ENCODE measurements around the gene PLD6.
A peak's percentile ranks its signal among the peaks of the same experiment; 100 is the strongest.

The PLD6 gene

DNA sequence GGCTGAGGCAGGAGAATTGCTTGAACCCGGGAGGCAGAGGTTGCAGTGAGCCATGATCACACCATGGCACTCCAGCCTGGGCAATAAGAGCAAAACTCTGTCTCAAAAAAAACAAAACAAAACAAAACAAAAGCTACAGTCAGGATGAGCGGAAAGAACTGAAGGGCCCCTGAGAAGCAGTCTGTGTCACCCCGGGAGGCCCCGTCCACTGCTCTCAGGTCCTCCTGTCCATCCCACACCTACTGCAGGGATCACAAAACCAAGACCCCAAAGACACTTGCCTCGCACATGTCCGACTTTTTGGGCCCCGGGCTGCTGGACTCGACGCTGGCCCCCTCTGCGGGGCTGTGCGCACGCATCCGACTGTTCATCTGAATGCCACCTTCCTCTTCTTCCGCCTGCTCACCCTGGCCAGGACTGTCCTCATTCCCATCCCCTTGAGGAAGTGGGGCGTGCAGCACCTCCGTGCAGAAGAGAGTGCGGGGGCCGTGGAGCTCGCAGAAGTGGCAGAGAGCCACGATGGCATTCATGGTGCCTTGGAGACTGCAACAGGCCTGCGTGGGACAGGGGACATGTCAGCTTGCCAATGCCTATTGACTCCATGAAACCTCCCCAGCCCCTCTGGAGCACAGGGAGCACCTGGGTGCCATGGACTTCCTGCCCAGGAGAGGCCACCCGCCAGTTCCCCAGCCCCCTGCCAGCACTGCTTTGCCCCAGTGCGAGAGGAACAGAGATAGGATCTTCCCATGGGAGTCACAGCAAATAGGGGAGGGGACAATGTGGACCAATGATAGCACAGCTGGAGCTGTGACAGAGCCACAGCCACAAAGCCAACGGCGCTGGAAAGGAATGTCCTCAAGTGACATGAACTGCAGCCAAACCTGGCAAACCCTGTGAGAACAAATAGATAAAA lies 21.7 kb upstream of the PLD6 start:
- DNase-seq (ENCODE audit: low read depth): no peak

DNA sequence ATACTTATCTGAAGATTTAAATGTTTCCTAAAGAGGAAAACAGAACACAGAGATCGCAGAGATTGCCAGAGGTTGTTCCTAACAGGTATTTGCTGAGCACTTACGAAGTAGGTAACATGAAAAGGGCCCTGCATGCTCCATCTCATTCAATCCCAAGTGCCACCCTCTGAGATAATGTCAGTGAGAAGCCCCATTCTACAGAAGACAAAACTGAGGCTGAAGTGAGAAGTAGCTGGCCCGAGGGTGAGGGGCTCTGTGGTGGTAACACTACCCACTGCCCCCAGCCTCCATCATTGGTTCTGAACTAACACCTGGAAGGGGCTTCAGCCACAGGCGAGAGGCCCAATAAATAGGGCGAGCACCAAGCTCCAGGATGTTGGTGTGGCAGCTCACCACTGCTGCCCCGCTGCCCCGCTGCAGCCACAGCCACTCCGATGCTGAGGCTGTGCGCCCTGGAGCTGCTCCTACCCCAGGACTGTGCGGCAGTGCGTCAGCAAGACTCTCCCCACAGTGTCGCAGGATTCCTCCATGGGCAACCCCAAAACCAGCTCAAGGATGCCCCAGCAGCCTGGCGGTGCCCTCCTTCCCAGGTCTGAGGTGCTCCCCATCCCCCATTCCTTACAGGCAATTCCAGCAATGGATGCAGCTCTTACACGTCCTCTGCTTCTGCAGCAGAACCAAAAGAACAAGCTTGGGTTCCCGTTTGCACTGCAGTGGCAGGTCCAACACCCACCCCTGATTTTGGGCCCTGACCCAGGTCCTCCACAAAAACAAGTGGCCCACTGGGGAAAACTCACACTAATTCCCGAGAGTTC lies 20.5 kb upstream of the PLD6 start:
- DNase-seq (ENCODE audit: low read depth): no peak

DNA sequence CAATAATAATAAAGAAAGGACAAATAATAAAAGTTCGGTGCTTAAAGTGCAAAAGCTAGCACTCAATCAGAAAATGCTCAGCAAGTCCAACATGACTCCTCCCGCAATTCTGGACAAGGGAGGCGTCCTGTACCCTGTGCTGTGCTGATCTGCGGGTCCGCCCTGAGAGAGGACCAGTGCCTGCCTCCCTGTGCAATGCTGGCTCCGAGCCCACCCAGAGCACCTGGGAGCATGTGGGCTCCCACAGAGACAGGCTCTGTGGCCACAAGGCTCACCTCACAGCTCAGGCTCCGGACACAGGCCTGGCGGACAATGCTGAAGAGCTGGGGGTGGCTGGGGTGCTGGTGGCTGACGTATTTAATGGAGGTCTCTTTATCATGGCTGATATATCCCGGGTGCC lies 19.8 kb upstream of the PLD6 start:
- DNase-seq (ENCODE audit: low read depth): no peak

DNA sequence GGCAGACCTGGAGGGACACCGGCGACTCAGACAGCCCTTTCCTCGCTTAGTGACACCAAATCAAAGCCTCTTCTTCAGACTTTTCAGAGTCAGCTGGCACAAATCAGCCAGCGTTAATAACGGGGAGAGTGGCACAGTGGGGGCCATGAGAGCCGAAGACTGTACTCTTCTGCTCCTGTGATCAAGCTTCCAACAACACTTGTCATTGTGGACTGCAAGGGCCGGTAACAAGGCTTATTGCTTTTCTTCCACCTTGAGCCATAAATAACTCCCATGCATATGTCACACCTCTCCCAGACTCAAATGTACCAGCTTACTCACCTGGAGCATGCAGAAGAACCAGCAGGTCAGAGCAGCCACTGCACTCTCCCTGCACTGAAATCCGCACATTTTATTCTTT lies 18.0 kb upstream of the PLD6 start:
- no peak for DNase-seq (ENCODE audit: low read depth)

DNA sequence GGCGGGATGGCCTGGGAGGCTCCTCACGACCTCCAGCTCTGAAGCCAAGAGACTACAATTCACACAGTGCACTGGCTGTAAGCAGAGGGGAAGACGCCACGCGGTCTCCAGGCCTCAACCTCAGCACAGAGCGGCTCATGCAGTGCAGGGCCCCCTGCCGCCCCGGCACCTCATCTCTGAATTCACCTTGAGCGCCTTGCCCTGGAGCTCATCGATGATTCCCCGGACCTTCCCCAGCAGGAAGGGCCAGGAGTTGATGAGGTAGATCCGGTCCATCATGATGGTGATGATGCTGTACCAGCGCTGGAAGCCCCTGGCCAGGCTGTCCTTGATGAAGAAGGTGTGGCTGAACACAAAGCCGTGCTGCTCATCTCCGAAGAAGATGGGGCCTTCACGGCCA lies 17.6 kb upstream of the PLD6 start:
- DNase-seq (ENCODE audit: low read depth): no peak

DNA sequence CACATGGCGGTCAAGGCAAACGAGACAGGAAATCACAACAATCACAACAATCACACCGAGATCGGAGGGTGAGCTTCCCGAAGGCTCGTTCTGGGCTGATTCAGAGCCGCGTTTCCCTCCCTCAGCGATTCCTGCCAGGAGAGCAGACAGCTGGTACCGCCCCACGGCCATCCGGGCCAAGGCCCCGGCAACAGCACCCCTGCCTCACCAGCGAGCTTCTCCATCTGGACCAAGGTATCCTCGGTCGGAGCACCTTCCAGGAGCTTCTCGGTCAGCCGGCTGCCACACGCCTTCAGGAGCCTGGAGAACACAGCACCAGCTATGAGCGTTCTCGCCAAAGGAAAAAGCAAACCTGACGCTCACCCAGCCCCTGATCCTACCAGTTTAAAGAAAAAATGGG lies 15.2 kb upstream of the PLD6 start:
- DNase-seq (ENCODE audit: low read depth): no peak

DNA sequence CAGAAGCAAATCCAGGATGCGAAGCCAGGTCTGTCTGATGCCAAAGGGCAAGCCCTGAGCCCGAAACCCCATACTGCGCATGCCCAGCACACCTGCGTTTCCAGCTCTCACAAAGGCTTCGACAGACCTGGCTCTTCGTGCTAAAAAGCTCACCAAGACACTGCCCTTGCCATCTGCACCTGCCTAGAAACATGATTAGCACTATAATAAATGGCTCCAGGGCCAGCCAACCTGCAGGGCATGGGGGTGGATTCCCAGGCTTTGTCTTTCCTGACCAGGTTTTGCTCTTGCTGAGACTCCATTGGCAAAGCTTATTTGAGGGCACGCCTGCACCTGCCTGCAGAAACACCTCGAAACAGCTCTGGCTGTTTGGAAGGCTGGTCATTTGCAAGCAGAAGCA lies 14.4 kb upstream of the PLD6 start:
- no peak for DNase-seq (ENCODE audit: low read depth)

DNA sequence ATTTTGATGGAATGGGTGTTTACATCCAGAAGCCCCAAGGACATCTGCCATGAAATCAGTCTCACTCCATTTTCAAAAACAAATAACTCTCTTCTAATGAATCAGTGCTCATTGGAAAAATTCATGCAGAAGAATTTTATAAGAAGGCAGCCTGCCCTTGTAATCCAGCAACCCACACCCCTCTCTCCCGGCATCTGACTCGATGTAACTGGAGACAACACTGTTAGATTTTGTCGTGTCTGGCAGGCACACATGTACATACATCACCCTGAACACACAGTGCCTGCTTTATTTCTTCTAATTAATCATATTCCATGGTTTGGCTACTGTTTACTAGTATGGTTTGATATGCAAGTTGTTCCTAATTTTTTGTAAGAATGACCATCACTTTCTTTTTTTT lies 11.9 kb upstream of the PLD6 start:
- DNase-seq (ENCODE audit: low read depth): no peak

DNA sequence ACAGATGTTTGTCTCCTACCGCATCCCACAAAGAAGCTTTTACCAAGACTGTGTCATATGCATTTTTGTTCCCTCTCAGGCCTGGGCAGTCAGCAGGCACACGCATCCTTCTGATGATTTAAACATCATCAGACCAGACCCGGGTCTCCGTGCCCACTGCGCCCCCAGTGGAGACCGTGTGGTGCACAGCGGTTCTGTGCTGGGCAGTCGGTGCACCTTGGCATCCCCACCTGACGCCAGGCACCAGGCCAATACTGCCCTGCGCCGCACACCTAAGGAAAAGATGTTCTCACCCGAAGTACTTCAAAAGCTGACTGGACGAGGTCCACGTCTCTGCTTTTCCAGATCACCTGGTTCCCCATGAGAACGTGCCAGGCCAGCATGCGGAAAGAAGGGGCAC lies 10.6 kb upstream of the PLD6 start:
- no peak for DNase-seq (ENCODE audit: low read depth)

DNA sequence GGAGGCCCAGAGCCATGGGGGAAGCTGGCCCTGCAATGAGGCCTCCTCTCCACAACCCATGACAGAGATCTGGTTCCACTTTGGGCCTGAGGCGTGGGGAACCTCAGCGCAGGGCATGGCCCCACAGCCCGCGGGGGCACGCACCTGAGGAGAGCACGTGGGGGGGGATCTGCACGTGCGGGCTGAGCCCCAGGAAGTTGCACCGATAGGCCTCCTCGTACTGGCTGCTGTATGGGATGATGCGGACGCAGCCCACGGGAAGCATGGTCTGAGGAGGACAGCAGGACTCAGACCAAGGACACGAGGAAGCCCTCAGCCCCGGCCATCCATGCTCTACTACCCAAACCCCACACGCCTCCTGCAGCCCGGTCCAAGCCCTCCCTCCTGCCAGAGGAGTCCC lies 10.1 kb upstream of the PLD6 start:
- DNase-seq (ENCODE audit: low read depth): no peak

DNA sequence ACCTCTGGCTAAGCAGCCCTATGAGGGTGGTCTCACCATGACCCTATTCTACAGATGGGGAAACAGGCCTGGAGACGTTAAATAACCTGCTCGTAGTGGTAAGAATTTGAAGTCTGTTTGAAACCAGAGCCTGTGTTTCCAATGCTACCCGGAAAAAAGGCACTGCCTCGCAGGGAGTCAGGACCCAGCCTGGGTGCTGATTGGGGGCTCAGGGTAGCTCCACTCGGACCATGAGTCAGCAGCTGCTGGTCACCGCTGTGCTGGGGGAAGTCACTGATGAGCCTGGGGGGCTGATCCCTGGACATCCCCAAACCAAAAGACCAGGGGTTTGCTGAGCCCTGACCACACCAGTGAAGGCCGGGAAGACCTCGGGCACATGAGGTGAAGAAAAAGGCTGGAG lies 9.4 kb upstream of the PLD6 start:
- DNase-seq (ENCODE audit: low read depth): no peak

DNA sequence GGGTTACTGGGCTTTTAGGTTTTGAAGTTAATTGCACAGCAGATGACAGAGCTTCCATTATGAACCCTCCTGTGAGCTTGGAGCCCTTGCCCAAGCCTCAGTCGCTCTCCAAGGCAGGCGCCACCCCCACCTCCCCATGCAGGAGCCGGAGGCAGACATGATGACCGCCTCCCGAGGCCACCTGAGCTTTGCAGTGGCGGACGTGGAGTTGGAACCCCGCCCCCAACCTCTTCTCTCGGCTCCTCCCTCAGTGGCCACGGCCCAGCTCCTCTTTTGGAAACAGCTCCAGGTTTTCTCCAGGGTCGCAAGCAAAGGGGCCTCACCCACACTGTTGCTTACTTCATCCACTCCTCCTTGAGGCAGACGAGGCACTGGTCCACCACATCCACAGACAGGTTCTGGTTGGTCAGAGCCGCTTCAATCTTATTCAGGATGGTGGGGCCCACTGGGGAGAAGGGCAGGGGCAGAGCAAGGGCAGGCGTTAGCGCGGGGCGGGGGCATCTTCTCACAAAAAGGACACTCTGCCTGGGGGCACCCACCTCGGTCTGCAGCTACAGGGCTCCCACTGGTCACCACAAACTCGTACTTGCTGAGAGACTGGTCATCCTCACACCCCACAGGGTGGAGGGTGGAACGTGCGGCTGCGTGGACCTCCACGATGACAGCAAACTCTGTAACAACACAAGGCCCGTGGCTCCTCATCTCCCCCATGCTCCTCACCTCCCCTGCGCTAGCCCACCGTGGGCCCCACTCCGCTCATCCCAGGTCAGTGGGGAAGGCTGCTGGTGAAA lies 8.7 kb upstream of the PLD6 start:
- DNase-seq (ENCODE audit: low read depth): no peak

DNA sequence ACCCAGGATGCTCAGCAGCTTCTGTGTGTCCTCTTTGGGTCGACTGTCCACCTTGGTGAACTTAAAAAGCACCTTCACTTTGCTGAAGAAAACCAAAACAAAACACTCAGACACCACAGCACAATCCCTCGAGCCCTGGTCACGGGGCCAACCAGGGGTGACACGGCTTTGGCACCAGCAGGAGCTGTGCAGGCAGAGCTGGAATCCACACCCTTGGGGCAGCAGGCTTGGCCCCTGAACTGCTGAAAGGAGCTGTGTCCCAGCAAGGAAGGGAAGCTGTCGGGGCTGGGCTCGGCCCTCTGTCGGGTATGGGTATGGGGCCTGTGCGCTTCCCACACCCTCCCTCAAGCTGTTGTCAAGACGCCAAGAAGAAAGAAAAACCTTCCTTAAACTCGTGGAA lies 7.6 kb upstream of the PLD6 start:
- no peak for DNase-seq (ENCODE audit: low read depth)

DNA sequence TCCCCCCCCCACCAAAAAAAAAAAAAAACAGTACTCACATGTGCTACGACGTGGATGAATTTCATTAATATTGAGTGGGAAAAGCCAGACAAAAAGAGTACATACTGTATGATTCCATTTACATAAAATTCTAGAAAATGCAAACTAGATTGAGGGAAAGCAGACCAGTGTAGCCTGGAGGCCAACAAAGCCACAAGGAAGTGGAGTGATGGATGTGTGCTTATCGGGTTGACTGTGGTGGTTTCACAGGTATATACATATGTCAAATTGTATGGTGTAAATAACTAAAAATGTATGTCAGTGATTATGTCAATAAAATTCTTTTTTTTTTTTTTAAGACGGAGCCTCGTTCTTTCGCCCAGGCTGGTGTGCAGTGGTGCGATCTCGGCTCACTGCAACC lies 1.9 kb upstream of the PLD6 start:
- DNase-seq (ENCODE audit: low read depth): no peak

DNA sequence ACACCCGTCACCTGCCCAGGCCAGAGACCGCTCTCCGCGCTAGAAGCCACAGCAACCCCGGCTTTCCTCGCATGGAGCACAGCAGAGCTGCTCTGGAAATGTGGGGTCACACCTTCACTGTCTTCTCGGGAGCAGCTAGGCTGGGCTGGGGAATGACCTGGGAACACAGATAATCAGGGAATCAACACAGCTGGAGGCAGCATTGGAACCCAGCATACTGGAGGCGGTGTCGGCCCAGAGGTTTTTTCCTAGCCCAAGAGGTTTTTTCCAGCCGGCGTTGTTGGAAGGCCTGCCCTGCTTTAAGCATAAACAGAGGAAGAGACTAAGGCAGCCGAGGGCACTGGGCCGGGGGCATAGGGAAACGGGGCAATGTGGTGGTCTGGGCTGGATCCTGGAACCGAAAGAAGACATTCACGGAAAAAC lies 791 bp upstream of the PLD6 start:
- no peak for DNase-seq (ENCODE audit: low read depth)

DNA sequence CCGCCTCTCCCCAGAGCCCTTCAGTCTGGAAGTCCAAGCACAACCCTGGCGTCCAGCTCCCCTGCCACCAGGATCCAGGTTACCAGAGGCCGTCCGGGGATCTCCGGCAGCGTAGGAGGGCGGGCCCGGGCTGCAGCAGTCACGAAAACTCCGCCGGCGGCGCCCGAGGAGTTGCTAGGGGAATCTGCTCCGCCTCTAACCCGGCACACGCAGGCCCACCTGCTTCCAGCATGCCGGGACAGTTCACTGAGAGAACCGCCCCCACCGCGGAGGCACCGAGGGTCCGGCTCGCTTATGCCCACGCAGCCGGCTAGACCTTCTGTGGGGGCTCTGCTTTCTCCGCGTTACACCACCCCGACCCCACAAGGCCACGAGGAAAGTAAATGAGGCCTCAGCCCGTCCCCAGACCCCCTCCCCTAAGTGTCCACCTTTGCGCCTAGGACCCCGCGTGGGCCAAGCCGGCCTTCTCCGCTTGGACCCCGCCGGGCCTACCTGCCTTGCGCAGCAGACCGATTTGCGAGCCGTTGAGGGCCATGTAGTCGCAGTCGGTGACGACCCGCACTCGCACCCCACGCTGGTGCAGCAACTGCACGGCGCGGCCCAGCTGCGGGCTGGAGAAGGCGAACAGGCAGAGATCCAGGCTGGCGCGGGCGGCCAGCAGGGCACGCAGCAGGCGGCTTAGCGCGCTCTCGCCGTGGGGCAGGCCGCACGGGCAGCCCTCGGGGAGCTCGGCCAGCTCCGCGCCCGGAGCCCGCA lies 587 bp downstream of the PLD6 start:
- peak; percentile 46 for DNase-seq (ENCODE audit: low read depth)

DNA sequence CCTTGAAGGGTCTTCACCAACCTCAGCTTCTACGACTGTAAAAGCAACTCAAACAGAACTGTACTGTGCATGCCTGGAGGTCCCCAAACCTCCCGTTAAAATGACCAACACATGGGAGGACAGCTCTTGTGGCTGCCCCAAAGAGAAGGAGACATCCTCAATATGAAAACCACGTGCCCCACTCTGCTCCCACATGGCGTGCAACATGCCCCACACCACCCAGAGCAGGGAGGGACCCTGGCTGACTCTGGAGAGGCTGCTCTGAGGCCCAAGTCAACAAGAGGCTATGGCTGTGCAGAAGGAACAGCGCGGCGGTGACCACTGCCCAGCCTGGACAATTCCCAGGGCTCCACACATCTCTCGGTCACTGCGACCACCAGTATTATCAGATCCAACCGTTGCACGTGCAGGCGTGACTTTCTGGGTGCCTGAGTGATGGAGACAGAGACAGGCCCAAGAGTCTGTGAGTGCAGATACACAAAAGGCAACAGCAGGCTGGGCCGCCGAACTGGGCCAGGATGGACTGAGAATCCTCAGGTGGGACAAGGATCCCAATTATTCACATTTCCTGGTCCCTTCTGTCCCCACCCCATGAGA lies 1.4 kb downstream of the PLD6 start:
- no peak for DNase-seq (ENCODE audit: low read depth)

DNA sequence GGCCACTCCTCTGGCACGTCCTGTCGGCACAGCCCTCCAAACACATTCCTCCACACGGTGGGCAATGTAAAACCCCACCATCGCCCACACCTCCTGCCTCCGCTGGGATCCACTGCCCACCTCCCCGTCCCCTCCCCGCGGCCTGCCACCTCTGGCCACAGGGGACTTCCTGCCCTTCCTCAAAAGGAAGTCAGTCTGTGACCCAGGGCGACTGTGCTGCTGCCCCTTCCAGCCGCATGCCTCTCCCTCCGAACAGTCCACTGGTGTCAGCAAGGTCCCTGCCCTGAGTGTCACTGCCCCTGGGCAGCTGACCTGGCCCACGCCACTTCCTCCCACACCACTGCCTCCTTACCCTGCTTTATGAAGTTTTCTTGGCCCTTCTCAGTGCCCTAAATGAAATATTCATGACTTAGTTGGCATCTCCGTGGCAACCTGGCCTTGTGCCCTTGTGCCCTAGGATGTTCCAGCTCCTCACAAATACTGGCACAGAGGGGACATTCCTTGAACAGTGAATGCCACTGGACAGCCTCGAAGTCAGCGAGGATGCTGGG lies 2.0 kb downstream of the PLD6 start:
- DNase-seq (ENCODE audit: low read depth): no peak

DNA sequence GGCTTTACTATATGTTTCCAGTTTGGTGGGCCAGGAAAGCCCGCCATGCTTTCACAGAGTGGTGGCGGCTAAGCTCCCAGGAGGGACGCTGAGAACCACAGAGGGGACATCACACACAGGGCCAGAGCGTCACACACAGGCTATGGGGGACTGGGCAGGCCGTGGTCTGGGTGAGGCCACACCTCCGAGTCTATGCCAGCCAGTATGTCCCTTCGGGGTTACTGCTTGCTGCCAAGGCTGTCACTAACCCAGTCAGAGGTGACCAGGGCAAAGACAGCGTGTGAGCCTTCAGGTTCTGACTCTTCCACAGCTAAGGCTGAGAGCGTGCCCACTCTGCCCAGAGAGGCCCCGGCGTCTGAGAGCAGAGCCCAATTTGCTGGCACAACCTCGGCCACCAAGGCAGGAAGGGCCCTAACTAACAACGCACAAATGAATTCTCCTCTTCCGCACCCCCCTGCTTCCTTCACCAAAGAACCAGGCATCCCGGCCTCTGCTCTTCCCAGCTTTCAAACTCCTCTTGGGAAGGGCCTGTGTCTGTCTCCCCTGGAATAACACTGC lies 2.9 kb downstream of the PLD6 start:
- DNase-seq (ENCODE audit: low read depth): no peak

DNA sequence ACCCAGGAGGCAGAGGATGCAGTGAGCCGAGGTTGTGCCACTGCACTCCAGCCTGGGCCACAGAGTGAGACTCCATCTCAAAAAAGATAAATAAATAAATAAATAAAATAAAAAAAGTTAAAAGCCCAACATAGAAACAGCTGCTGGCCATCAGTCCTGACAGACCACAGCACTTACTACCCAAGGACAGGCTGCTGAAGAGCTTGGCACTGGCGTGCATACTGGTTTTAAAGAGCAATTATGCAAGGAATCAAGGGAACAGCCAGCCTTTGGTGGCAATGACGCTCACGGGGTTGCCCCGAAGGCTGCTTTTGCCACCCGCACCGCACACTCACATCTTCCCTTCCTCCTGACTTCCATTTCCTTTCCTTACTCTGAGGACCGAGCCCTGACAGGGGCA lies 4.2 kb downstream of the PLD6 start:
- no peak for DNase-seq (ENCODE audit: low read depth)

DNA sequence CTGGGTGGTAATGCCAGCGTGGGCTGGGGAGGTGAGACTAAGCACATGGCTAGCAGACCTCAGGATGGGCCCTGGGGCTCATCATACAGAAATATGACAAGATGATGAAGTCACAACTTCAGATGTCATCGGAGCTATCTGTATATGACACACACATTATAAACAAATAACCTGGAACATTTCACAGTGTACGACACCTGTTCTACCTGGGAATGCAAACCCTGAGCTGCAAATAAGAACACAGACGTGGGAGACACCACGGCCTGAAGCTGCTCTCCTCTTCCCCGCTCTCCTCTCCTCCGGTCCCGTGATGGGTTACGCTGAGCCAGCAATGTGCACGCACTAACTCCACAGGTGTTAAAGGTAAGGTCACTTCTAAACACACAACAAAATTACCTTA lies 4.9 kb downstream of the PLD6 start:
- no peak for DNase-seq (ENCODE audit: low read depth)
